PC-3 (cell line): Measurements from ENCODE around the gene FOXB2. TPM values are rescaled to one million over a fixed set of nuclear protein-coding genes. Genes with fewer than 3 reads are reported as not detected.
"Not testable (repeated sequence)": the region's sequence is repeated elsewhere in the genome, so short reads cannot be mapped to it uniquely, and the experiment has no call there.

ENCODE experiments used
- ATAC-seq: fragments of 200-7000 bp; cut with Tn5 transposase; 2 replicates; pipeline ENCODE4 v1.9.1; 2020; ENCODE audit warnings: mild to moderate bottlenecking, moderate library complexity
- BruUV-seq: library from RNA; stranded (reverse); fragments of 400-500 nt; replicated peaks from 2 replicates; lab custom pipeline; 2021; lab: Mats Ljungman, UMichigan
- CTCF ChIA-PET: fragments of 300-600 bp; sonication (Branson Sonifier 250); formaldehyde crosslinking; loops from one replicate; lab custom pipeline; 2022; ENCODE audit warnings: antibody characterized with exemption; lab: Charles Lee
- POLR2A ChIA-PET: fragments of 300-600 bp; sonication (Branson Sonifier 250); formaldehyde crosslinking; loops from one replicate; lab custom pipeline; 2022; ENCODE audit warnings: antibody characterized with exemption; ENCODE audit not compliant: unreplicated experiment; lab: Charles Lee
- DNase-seq: peaks from one replicate; pipeline ENCODE4 v3.0.0-alpha.2; 2015
- H2AFZ ChIP-seq: fragments of 300-600 bp; sonication (generic); 2 replicates; pipeline ENCODE4 v1.6.0; 2016; ENCODE audit warnings: antibody characterized with exemption, low read length
- H3F3A ChIP-seq: fragments of 300-600 bp; sonication (generic); one replicate; pipeline ENCODE4 v1.6.0; 2017; ENCODE audit warnings: antibody characterized with exemption, low read length, control low read depth, mild to moderate bottlenecking; ENCODE audit not compliant: unreplicated experiment
- H3K27ac ChIP-seq: fragments of 300-600 bp; sonication (generic); 2 replicates; pipeline ENCODE4 v1.5.1; 2016; ENCODE audit warnings: mild to moderate bottlenecking, low read length
- H3K27me3 ChIP-seq: fragments of 300-600 bp; sonication (generic); 2 replicates; pipeline ENCODE4 v1.6.1; 2016; ENCODE audit warnings: low read length, mixed read lengths
- H3K36me3 ChIP-seq: fragments of 300-600 bp; sonication (generic); 2 replicates; pipeline ENCODE4 v1.6.1; 2016; ENCODE audit warnings: low read depth, mixed run types, low read length, mixed read lengths
- H3K4me1 ChIP-seq: fragments of 300-600 bp; sonication (generic); 2 replicates; pipeline ENCODE4 v1.5.1; 2016; ENCODE audit warnings: low read length; ENCODE audit not compliant: insufficient read depth
- H3K4me2 ChIP-seq: fragments of 300-600 bp; sonication (generic); 2 replicates; pipeline ENCODE4 v1.6.0; 2016; ENCODE audit warnings: low read length
- H3K4me3 ChIP-seq: fragments of 300-600 bp; sonication (generic); 2 replicates; pipeline ENCODE4 v1.5.1; 2016; ENCODE audit warnings: mild to moderate bottlenecking, low read length, mixed read lengths
- H3K79me2 ChIP-seq: fragments of 300-600 bp; sonication (generic); 2 replicates; pipeline ENCODE4 v1.6.1; 2017; ENCODE audit warnings: low read length, mixed read lengths
- H3K9ac ChIP-seq: fragments of 300-600 bp; sonication (generic); 2 replicates; pipeline ENCODE4 v1.6.0; 2016; ENCODE audit warnings: mild to moderate bottlenecking, low read length
- H3K9me2 ChIP-seq: fragments of 300-600 bp; sonication (generic); replicated peaks from 2 replicates; pipeline ENCODE4 v1.6.1; 2016; ENCODE audit warnings: mixed run types, low read length, mixed read lengths
- H3K9me3 ChIP-seq: fragments of 300-600 bp; sonication (generic); 2 replicates; pipeline ENCODE4 v1.6.1; 2016; ENCODE audit warnings: low read length, mixed read lengths
- H4K20me1 ChIP-seq: fragments of 300-600 bp; sonication (generic); 2 replicates; pipeline ENCODE4 v1.6.1; 2016; ENCODE audit warnings: low read length, mixed read lengths
- EZH2 ChIP-seq: fragments of 300-600 bp; sonication (generic); IDR thresholded peaks from one replicate; pipeline ENCODE4 v1.6.1; 2017; ENCODE audit warnings: antibody characterized with exemption, mild to moderate bottlenecking, low read length; ENCODE audit not compliant: unreplicated experiment
- EZH2phosphoT487 ChIP-seq: fragments of 300-600 bp; sonication (generic); IDR thresholded peaks from 2 replicates; pipeline ENCODE4 v1.6.1; 2018; ENCODE audit warnings: mild to moderate bottlenecking, antibody characterized with exemption, low read length, borderline replicate concordance
- intact Hi-C: fragments of 100-400 bp; cut with micrococcal nuclease; formaldehyde crosslinking; loops from 2 replicates; pipeline ENCODE4 v1.9.0; 2023
- total RNA-seq: library from RNA; depleted of rRNA; stranded (reverse); fragments of >200 nt; gene quantifications from 2 replicates; pipeline ENCODE4 v1.2.3, GENCODE V29; 2014
- TF ChIP-seq, protein P1 (sequence below): fragments of 300-600 bp; sonication (generic); conservative IDR thresholded peaks from 2 replicates; pipeline ENCODE4 v1.5.1; 2017; ENCODE audit warnings: antibody characterized with exemption, low read depth, mild to moderate bottlenecking, low read length

The FOXB2 gene
- total RNA-seq, 1 experiment from 2014 or later = not detected

DNA sequence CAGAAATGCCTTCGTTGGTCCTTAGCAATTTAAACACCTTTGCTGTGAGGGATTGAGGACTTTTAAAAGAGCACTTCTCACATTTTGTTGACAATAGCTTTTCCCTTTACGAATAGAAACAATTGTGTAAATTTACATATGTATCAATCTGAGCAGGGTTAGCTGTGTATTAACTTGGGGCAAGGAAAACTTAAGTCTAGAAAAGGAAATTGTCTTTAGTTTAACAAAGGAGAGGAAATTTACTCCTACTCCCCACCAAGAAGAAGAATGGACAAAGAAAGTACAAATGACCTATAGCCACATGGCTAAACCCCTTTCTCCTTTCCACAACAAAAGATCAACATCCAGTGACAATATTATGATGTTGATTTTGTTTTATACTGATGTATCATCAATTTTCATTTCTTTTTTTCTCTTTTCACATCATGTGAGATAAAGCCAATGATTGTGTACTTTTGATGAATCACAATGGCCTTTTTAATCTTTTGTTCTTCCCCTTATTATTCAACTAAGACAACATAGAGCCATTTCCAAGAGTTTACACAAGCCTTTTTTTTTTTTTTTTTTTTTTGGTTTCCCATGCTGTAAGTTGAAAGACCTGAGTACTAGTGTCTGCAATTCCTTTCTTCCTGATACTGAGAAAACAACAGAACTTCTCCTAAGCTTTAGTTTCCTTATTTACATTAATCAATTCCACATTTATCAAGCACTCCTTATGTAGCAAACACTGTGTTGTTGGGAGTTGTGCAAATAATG lies 19.0 kb downstream of the FOXB2 start:
- H3K4me3 ChIP-seq = no peak overlapping the region
- ATAC-seq (no peak), DNase-seq (no peak)
- TF ChIP-seq EZH2phosphoT487 (no peak), EZH2 (no peak)
- TF ChIP-seq, protein P1, sequence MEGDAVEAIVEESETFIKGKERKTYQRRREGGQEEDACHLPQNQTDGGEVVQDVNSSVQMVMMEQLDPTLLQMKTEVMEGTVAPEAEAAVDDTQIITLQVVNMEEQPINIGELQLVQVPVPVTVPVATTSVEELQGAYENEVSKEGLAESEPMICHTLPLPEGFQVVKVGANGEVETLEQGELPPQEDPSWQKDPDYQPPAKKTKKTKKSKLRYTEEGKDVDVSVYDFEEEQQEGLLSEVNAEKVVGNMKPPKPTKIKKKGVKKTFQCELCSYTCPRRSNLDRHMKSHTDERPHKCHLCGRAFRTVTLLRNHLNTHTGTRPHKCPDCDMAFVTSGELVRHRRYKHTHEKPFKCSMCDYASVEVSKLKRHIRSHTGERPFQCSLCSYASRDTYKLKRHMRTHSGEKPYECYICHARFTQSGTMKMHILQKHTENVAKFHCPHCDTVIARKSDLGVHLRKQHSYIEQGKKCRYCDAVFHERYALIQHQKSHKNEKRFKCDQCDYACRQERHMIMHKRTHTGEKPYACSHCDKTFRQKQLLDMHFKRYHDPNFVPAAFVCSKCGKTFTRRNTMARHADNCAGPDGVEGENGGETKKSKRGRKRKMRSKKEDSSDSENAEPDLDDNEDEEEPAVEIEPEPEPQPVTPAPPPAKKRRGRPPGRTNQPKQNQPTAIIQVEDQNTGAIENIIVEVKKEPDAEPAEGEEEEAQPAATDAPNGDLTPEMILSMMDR = no peak
- BruUV-seq = no TSS peak
- no peaks in the 10 kb centered on the region for H4K20me1 ChIP-seq
- no peaks in the 10 kb centered on the region for H3K9me3 ChIP-seq
- H3K4me2 ChIP-seq = no peak overlapping the region
- H3K79me2 ChIP-seq = no peaks in the 10 kb centered on the region
- no peaks in the 10 kb centered on the region for H3F3A ChIP-seq
- H3K27ac ChIP-seq = no peak overlapping the region
- no peaks in the 10 kb centered on the region for H3K9me2 ChIP-seq
- intact Hi-C loops = no loop called here
- peaks cover 8% of the 10 kb centered on the region for H3K27me3 ChIP-seq
- no peaks in the 10 kb centered on the region for H3K36me3 ChIP-seq
- CTCF ChIA-PET = no interaction called here
- POLR2A ChIA-PET = no interaction called here
- no peak overlapping the region for H2AFZ ChIP-seq
- H3K9ac ChIP-seq = no peak overlapping the region
- H3K4me1 ChIP-seq = no peaks in the 10 kb centered on the region

DNA sequence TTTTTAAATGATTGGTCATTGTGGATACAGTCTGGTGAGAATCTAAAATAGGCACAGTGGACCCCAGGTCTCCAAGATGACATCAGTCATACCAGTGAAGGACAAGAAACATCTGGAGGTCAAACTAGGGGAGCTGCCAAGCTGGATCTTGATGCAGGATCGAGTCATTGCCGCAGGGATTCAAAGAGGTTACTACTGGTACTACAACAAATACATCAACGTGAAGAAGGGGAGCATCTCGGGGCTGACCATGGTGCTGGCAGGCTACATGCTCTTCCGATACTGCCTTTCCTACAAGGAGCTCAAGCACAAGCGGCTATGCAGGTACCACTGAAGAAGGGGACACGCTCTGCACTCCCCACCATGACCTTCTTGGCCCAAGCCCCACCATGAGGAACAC lies 20.9 kb downstream of the FOXB2 start:
- no peaks in the 10 kb centered on the region for H3K9me3 ChIP-seq
- no peaks in the 10 kb centered on the region for H3F3A ChIP-seq
- no TSS peak for BruUV-seq
- TF ChIP-seq EZH2 = no peak
- TF ChIP-seq EZH2phosphoT487 = no peak
- TF ChIP-seq, protein P1 = no peak
- no peaks in the 10 kb centered on the region for H3K79me2 ChIP-seq
- no peak overlapping the region for H3K27ac ChIP-seq
- no peaks in the 10 kb centered on the region for H3K4me1 ChIP-seq
- H3K4me3 ChIP-seq = no peak overlapping the region
- no peak overlapping the region for H2AFZ ChIP-seq
- H4K20me1 ChIP-seq = no peaks in the 10 kb centered on the region
- POLR2A ChIA-PET = no interaction called here
- H3K36me3 ChIP-seq = no peaks in the 10 kb centered on the region
- CTCF ChIA-PET = no interaction called here
- no peaks in the 10 kb centered on the region for H3K9me2 ChIP-seq
- no peak overlapping the region for H3K9ac ChIP-seq
- peaks cover 5% of the 10 kb centered on the region for H3K27me3 ChIP-seq
- DNase-seq = no peak
- ATAC-seq = no peak
- intact Hi-C loops = no loop called here
- H3K4me2 ChIP-seq = no peak overlapping the region

DNA sequence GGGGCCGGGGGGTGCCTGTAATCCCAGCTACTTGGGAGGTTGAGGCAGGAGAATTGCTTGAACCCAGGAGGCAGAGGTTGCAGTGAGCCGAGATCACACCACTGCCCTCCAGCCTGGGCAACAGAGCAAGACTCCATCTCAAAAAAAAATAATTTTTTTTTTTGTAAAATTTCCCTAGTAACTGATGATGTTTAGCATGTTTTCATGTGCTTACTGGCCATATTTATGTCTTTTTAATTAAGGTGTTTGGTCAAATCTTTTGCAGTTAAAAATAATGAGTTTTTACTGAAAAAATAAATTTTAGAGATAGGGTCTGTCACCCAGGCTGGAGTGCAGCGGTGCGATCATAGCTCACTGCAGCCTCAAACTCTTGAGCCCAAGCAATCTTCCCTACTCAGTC lies 24.3 kb downstream of the FOXB2 start:
- H4K20me1 ChIP-seq, H3F3A ChIP-seq, H3K4me3 ChIP-seq, BruUV-seq, H3K36me3 ChIP-seq, H2AFZ ChIP-seq, ATAC-seq, H3K27ac ChIP-seq, DNase-seq, H3K9me2 ChIP-seq, intact Hi-C loops, H3K79me2 ChIP-seq, CTCF ChIA-PET, H3K4me1 ChIP-seq, H3K9ac ChIP-seq, H3K9me3 ChIP-seq, H3K4me2 ChIP-seq, POLR2A ChIA-PET: not testable (repeated sequence)
- peaks cover 36% of the 10 kb centered on the region for H3K27me3 ChIP-seq

DNA sequence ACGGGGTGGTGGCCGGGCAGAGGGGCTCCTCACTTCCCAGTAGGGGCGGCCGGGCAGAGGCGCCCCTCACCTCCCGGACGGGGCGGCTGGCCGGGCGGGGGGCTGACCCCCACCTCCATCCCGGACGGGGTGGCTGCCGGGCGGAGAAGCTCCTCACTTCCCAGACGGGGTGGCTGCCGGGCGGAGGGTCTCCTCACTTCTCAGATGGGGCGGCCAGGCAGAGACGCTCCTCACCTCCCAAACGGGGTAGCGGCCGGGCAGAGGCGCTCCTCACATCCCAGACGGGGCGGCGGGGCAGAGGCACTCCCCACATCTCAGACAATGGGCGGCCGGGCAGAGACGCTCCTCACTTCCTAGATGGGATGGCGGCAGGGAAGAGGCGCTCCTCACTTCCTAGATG lies 41.2 kb downstream of the FOXB2 start:
- H3K36me3 ChIP-seq, H4K20me1 ChIP-seq, CTCF ChIA-PET, ATAC-seq, H3K4me3 ChIP-seq, H3F3A ChIP-seq, H3K9me2 ChIP-seq, POLR2A ChIA-PET, H2AFZ ChIP-seq, DNase-seq, H3K9me3 ChIP-seq, intact Hi-C loops, H3K4me1 ChIP-seq, H3K4me2 ChIP-seq, H3K27ac ChIP-seq, BruUV-seq, H3K9ac ChIP-seq, H3K79me2 ChIP-seq: not testable (repeated sequence)
- peaks cover 28% of the 10 kb centered on the region for H3K27me3 ChIP-seq
